ENCODE measurements around the gene KCNJ10. TPM values are rescaled to one million over a fixed set of nuclear protein-coding genes. Genes with fewer than 3 reads are reported as not detected.

The KCNJ10 gene
- total RNA-seq, 2 donors from 2014 or later = not detected

DNA sequence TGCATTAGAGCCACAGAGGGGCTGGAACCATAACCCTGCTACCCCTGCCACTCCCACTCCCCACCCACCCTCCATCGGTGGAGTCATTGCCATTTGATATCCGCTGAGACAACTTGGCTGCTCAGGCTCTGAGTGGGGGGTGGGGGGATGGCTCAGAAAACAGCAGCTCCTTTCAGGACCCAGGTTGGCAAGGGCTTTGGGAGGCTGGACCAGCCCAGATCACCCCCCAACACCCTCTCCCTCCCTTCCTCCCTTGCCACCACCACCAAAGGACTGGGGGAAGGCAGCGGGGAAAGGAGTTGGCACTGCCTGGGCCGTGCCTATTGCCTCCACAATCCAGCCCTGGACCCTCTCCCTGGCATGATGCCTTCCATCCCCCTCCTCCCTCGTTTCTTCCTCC lies 1.7 kb downstream of the KCNJ10 start:
- DNase-seq (ENCODE audit: low spot score) = no peak
- Histone ChIP-seq H3K4me3 (no peak overlapping the region), H3K4me1 (replicated peaks) (peaks cover 6% of the 10 kb centered on the region), H3K27me3 (replicated peaks; ENCODE audit: insufficient read depth) (no peaks in the 10 kb centered on the region), H3K27ac (no peak overlapping the region), H3K9me3 (no peaks in the 10 kb centered on the region), H3K36me3 (no peaks in the 10 kb centered on the region)
- intact Hi-C loops (cut with DNase I) = no loop called here
- TF ChIP-seq POLR2AphosphoS5 (IDR thresholded peaks at IDR 0.05) (no peak), CTCF (IDR thresholded peaks at IDR 0.05) (no peak)
- WGBS = 67% methylated on average over 5 of the region's 5 CpGs

DNA sequence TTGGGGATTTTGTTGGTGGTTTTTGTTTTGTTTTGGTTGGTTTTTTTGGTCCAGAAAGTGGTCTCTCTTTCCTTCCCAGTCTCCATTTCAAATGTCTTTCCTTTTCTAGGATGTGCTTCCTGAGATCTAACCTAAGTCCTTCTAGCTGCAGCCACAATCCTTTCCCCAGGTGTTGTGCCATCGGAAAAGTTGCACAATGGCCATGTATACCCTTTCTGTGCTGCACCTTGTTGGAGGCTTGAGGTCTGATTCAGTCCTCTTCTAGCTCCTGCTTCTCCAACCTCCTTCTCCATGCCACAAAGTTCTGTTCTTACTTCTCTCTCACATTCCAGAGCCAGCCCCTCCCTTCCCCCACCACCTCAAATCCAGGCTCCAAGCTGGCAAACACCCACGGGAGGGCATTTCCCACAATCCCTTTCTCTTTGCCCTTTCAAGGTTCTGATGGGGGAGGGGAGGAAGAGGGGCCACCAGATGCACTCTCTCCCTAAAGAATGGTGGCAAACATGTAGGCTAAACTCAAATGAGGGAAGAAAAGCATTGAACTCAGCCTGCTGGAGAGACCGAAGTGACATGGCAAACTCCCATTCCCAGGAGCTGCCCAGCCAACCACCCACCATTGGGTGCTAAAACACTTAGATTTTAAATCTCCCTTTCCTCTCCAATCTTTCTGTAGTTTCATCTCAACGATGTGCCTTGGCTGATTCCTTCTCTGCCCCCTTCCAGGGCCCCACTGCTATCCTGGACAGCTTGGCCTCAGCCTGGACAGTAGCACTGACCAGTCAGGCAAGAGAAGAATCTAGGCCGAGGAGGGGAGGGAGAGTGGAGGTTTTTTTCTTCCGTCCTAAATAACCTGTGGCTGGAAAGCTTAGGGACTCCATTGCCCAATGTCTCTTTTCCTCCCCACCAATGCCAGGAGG lies 2.9 kb downstream of the KCNJ10 start:
- Histone ChIP-seq H3K36me3 (no peaks in the 10 kb centered on the region), H3K4me3 (no peak overlapping the region), H3K27ac (no peak overlapping the region), H3K9me3 (no peaks in the 10 kb centered on the region), H3K27me3 (replicated peaks; ENCODE audit: insufficient read depth) (no peaks in the 10 kb centered on the region), H3K4me1 (replicated peaks) (peaks cover 6% of the 10 kb centered on the region)
- DNase-seq (ENCODE audit: low spot score) = no peak
- TF ChIP-seq POLR2A (IDR thresholded peaks at IDR 0.05) = no peak
- no peak for TF ChIP-seq CTCF (IDR thresholded peaks at IDR 0.05)
- TF ChIP-seq POLR2AphosphoS5 (IDR thresholded peaks at IDR 0.05) = no peak
- WGBS = 66% methylated on average over 6 of the region's 6 CpGs
- intact Hi-C loops (cut with DNase I) = no loop called here

DNA sequence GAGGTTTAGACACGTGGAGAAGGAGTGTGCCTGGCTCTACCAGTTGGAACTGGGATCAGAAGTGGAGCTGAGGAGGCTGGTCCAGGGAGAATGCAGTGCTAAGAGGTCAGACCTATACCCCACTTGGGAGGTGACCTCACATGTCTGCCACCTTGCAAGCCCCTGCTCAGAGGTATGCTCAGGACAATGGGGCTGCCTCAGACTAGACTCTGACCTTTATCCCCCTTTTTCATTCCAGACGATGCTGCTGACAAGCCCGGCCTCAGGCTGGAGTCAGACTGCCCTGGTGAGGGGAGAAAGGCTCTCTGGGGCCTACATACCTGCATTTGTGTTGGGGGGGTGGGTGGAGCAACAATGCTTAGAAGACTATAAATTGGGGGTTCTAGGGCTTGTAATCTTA lies 5.2 kb downstream of the KCNJ10 start:
- no peak for DNase-seq (ENCODE audit: low spot score)
- intact Hi-C loops (cut with DNase I) = no loop called here
- TF ChIP-seq POLR2AphosphoS5 (IDR thresholded peaks at IDR 0.05) = no peak
- TF ChIP-seq CTCF (IDR thresholded peaks at IDR 0.05) = no peak
- Histone ChIP-seq H3K27ac (no peak overlapping the region), H3K36me3 (no peaks in the 10 kb centered on the region), H3K27me3 (replicated peaks; ENCODE audit: insufficient read depth) (no peaks in the 10 kb centered on the region), H3K4me3 (no peak overlapping the region), H3K4me1 (replicated peaks) (no peaks in the 10 kb centered on the region), H3K9me3 (no peaks in the 10 kb centered on the region)
- WGBS = 59% methylated on average over 3 of the region's 3 CpGs

GRCh38 chr1:160064164-160064563 lies 5.8 kb downstream of the KCNJ10 start:
- Histone ChIP-seq H3K27me3 (replicated peaks; ENCODE audit: insufficient read depth) (no peaks in the 10 kb centered on the region), H3K9me3 (no peaks in the 10 kb centered on the region), H3K27ac (no peak overlapping the region), H3K36me3 (no peaks in the 10 kb centered on the region), H3K4me3 (no peak overlapping the region), H3K4me1 (replicated peaks) (no peaks in the 10 kb centered on the region)
- intact Hi-C loops (cut with DNase I) = no loop called here
- TF ChIP-seq CTCF (IDR thresholded peaks at IDR 0.05) (no peak), POLR2A (IDR thresholded peaks at IDR 0.05) (no peak), POLR2AphosphoS5 (IDR thresholded peaks at IDR 0.05) (no peak)
- 83% methylated on average over 3 of the region's 3 CpGs for WGBS
- no peak for DNase-seq (ENCODE audit: low spot score)

DNA sequence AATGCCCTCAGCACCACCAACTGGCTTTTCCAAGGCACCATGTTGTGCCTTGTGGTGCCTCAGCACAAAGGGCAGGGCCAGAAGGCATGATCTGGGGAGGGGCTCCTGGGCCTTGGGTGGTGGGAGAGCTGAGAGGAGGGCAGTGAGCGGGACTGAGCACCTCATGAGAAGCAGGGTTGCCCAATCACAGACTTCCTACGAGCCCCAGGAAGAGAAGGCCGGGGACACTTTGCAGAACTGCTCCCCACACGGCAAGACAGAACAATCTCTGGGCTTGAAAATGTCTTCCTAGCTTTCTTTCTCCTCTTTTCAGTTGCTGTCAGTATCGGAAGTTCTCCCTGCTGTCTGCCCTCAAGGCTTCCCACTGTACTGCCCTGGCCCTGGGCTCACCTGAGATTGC lies 6.8 kb downstream of the KCNJ10 start:
- 92% methylated on average over 5 of the region's 5 CpGs for WGBS
- Histone ChIP-seq H3K4me1 (replicated peaks) (no peaks in the 10 kb centered on the region), H3K36me3 (no peaks in the 10 kb centered on the region), H3K4me3 (no peak overlapping the region), H3K9me3 (no peaks in the 10 kb centered on the region), H3K27ac (no peak overlapping the region), H3K27me3 (replicated peaks; ENCODE audit: insufficient read depth) (no peaks in the 10 kb centered on the region)
- TF ChIP-seq POLR2A (IDR thresholded peaks at IDR 0.05) (no peak), POLR2AphosphoS5 (IDR thresholded peaks at IDR 0.05) (no peak)
- intact Hi-C loops (cut with DNase I) = no loop called here
- DNase-seq (ENCODE audit: low spot score) = no peak
